Measurements from ENCODE around the gene COL9A3. TPM values are rescaled to one million over a fixed set of nuclear protein-coding genes. Genes with fewer than 3 reads are reported as not detected.
"Not testable (repeated sequence)": the region's sequence is repeated elsewhere in the genome, so short reads cannot be mapped to it uniquely, and the experiment has no call there.

The COL9A3 gene
- total and polyA plus RNA-seq, 12 donors = 0.45 to 15.2 (median 2.3) TPM

- TF ChIP-seq, protein P1, sequence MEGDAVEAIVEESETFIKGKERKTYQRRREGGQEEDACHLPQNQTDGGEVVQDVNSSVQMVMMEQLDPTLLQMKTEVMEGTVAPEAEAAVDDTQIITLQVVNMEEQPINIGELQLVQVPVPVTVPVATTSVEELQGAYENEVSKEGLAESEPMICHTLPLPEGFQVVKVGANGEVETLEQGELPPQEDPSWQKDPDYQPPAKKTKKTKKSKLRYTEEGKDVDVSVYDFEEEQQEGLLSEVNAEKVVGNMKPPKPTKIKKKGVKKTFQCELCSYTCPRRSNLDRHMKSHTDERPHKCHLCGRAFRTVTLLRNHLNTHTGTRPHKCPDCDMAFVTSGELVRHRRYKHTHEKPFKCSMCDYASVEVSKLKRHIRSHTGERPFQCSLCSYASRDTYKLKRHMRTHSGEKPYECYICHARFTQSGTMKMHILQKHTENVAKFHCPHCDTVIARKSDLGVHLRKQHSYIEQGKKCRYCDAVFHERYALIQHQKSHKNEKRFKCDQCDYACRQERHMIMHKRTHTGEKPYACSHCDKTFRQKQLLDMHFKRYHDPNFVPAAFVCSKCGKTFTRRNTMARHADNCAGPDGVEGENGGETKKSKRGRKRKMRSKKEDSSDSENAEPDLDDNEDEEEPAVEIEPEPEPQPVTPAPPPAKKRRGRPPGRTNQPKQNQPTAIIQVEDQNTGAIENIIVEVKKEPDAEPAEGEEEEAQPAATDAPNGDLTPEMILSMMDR (IDR thresholded peaks at IDR 0.05) = no peak
- Histone ChIP-seq H3K27me3 (peaks cover 0 to 3% (median 0%) of the 10 kb centered on the region in 7 donors), H3K27ac (no peak overlapping the region), H3K4me1 (peaks cover 12 to 29% (median 19%) of the 10 kb centered on the region in 9 donors), H3K4me3 (no peak overlapping the region), H3K36me3 (no peaks in the 10 kb centered on the region), H3K9me3 (peaks cover 0 to 6% (median 0%) of the 10 kb centered on the region in 11 donors)
- WGBS, 2 donors = 78 to 80% methylated on average over 18 of the region's 18 CpGs
- intact Hi-C loops (cut with DNase I) = loop anchor here in 9 of 10 donors (2.0 to 10.0 kb wide), 4 partner anchors 62 to 136 kb away; partner anchors contain the start of genes BHLHE23 (in 4 of the 9) and GID8 (in 1 of the 9)
- ATAC-seq (no peak), DNase-seq (no peak)
Measured at GRCh38 chr20:62872184-62872847, 55.5 kb downstream of the COL9A3 start.

- 88 to 93% methylated on average over 6 of the region's 6 CpGs for WGBS, 2 donors
- TF ChIP-seq, protein P1 (IDR thresholded peaks at IDR 0.05) = no peak
- H3K36me3 ChIP-seq = no peaks in the 10 kb centered on the region
Measured at GRCh38 chr20:62872862-62873261, 56.0 kb downstream of the COL9A3 start.

DNA sequence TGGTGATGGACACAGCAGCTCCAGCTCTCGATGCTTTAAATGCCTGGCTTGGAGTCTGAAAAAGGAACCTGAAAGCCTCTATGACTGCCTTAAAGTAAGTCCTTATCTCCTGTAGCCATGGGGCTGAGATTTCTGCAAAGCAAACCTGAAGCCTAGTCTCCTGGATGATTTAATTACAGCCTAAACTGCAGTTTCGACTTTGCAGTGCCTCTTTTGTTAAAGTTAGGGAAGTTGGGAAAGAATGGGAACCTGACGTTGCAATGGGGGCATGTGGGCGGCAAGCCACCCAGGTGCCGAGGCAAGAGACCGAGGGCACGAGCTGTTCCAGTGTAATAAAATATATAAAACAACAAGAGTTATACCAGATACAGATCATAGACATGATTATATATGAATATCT lies 56.4 kb downstream of the COL9A3 start:
- H3K4me3 ChIP-seq = no peak overlapping the region
- TF ChIP-seq, protein P1 (IDR thresholded peaks at IDR 0.05) = no peak
- no peaks in the 10 kb centered on the region for H3K36me3 ChIP-seq
- no peak for ATAC-seq
- no peak overlapping the region for H3K27ac ChIP-seq
- H3K4me1 ChIP-seq = peaks cover 14 to 33% (median 24%) of the 10 kb centered on the region in 9 donors
- H3K27me3 ChIP-seq = peaks cover 0 to 6% (median 0%) of the 10 kb centered on the region in 7 donors
- 77 to 83% methylated on average over 7 of the region's 7 CpGs for WGBS, 2 donors
- peaks cover 0 to 6% (median 0%) of the 10 kb centered on the region in 11 donors for H3K9me3 ChIP-seq
- DNase-seq = no peak
- intact Hi-C loops (cut with DNase I) = loop anchor here in 9 of 10 donors (2.0 to 10.0 kb wide), 4 partner anchors 62 to 136 kb away; partner anchors contain the start of genes BHLHE23 (in 4 of the 9) and GID8 (in 1 of the 9)

More at GRCh38 chr20:62872862-62873261, 56.0 kb downstream of the COL9A3 start:
- ATAC-seq (no peak), DNase-seq (no peak)
- peaks cover 0 to 6% (median 0%) of the 10 kb centered on the region in 11 donors for H3K9me3 ChIP-seq
- H3K27ac ChIP-seq = no peak overlapping the region
- no peak overlapping the region for H3K4me3 ChIP-seq
- peaks cover 14 to 33% (median 24%) of the 10 kb centered on the region in 9 donors for H3K4me1 ChIP-seq
- peaks cover 0 to 6% (median 0%) of the 10 kb centered on the region in 7 donors for H3K27me3 ChIP-seq
- intact Hi-C loops (cut with DNase I) = loop anchor here in 9 of 10 donors (2.0 to 10.0 kb wide), 4 partner anchors 62 to 136 kb away; partner anchors contain the start of genes BHLHE23 (in 4 of the 9) and GID8 (in 1 of the 9)

GRCh38 chr20:62873681-62874031 lies 56.8 kb downstream of the COL9A3 start:
- not testable (repeated sequence) for H3K9me3 ChIP-seq, H3K4me3 ChIP-seq, H3K27me3 ChIP-seq, H3K36me3 ChIP-seq, ATAC-seq
- WGBS, 2 donors = 3 to 5% methylated on average over 14 to 15 of the region's 15 CpGs
- Histone ChIP-seq H3K27ac (peak overlapping the region in 5 of 10 donors; percentile 19 to 40 (median 31)), H3K4me1 (peaks cover 14 to 33% (median 24%) of the 10 kb centered on the region in 9 donors)
- DNase-seq = peak; percentile 67 to 78
- TF ChIP-seq, protein P1 (IDR thresholded peaks at IDR 0.05) = peak; percentile 57 to 75 (median 67)
- intact Hi-C loops (cut with DNase I) = loop anchor here (2.0 to 10.0 kb wide), 4 partner anchors 61 to 135 kb away; partner anchors contain the start of genes BHLHE23 (in 4 of the 10) and GID8 (in 1 of the 10)

Data from heart right ventricle (tissue), 16 donors.